GM18499 (cell line): Measurements from ENCODE around the gene AKR1C8.
"Not testable (repeated sequence)": the region's sequence is repeated elsewhere in the genome, so short reads cannot be mapped to it uniquely, and the experiment has no call there.

ENCODE experiments used
- ATAC-seq: cut with Tn5 transposase; IDR thresholded peaks from one replicate; pipeline ENCODE4 v1.9.1; 2021; ENCODE audit warnings: moderate number of reproducible peaks; ENCODE audit not compliant: insufficient read depth, unreplicated experiment

AKR1C8 gene

GRCh38 chr10:5116621-5117020, 68.3 kb downstream of the AKR1C8 start:
- ATAC-seq, result no peak

- ATAC-seq, result not testable (repeated sequence)
Measured at GRCh38 chr10:5109861-5110260, 75.1 kb downstream of the AKR1C8 start.

GRCh38 chr10:5108658-5109416, 76.1 kb downstream of the AKR1C8 start:
- no peak for ATAC-seq

GRCh38 chr10:5107860-5108526, 77.0 kb downstream of the AKR1C8 start:
- ATAC-seq, result no peak

- no peak for ATAC-seq
Measured at GRCh38 chr10:5106553-5106952, 78.4 kb downstream of the AKR1C8 start.

GRCh38 chr10:5105626-5106025, 79.3 kb downstream of the AKR1C8 start:
- no peak for ATAC-seq
